ENCODE measurements around the gene PTGS2. TPM values are rescaled to one million over a fixed set of nuclear protein-coding genes. Genes with fewer than 3 reads are reported as not detected.

The PTGS2 gene
- total RNA-seq, 2 donors from 2014 or later, result 0.09 to 0.15 TPM

DNA sequence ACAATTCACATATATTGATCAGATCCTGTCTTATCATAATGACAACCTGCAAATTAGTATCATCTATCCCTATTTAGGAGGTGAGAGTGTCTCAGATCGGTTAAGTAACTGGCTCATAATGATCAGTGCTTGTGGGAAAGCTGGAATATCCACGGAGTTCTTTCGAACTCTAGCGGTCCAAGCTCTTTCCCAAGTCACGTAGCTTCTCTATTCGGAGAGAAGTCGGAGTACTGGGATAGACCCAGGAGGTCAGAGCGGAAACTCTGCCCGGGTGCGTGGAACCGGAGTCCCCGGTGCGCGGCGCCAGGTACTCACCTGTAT lies 339 bp downstream of the PTGS2 start:
- 3 to 4% methylated on average over 8 to 15 of the region's 15 CpGs for WGBS, 2 experiments (ENCODE audit: insufficient coverage in 1 of 2, insufficient read length in 1 of 2)

DNA sequence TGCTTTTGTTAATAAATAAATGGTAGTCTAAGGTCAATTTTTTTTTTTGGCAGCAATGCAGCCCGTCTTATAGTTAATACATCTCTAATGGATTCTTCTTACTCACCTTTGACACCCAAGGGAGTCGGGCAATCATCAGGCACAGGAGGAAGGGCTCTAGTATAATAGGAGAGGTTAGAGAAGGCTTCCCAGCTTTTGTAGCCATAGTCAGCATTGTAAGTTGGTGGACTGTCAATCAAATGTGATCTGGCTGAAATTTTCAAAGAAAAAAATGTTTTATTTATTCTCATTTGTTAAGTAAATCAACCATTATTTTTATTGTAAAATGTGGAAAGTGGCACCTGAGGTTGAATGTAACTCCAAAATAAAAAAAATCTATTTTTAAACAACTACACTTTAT lies 2.1 kb downstream of the PTGS2 start:
- TF ChIP-seq, protein P1, sequence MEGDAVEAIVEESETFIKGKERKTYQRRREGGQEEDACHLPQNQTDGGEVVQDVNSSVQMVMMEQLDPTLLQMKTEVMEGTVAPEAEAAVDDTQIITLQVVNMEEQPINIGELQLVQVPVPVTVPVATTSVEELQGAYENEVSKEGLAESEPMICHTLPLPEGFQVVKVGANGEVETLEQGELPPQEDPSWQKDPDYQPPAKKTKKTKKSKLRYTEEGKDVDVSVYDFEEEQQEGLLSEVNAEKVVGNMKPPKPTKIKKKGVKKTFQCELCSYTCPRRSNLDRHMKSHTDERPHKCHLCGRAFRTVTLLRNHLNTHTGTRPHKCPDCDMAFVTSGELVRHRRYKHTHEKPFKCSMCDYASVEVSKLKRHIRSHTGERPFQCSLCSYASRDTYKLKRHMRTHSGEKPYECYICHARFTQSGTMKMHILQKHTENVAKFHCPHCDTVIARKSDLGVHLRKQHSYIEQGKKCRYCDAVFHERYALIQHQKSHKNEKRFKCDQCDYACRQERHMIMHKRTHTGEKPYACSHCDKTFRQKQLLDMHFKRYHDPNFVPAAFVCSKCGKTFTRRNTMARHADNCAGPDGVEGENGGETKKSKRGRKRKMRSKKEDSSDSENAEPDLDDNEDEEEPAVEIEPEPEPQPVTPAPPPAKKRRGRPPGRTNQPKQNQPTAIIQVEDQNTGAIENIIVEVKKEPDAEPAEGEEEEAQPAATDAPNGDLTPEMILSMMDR (conservative IDR thresholded peaks at IDR 0.05), result no peak
- no peak overlapping the region for H3K4me3 ChIP-seq (ENCODE audit: low read length)
- H3K9ac ChIP-seq (ENCODE audit: extremely low read depth, low read length, poor library complexity, severe bottlenecking), result no peak overlapping the region
- H3K36me3 ChIP-seq (ENCODE audit: control insufficient read depth, insufficient read depth, low read length), result no peaks in the 10 kb centered on the region
- no peak overlapping the region for H3K27ac Mint-ChIP-seq
- 100% methylated on average over 1 of the region's 2 CpGs; no CpG with 5 or more reads in 1 of the 2 experiments for WGBS, 2 experiments (ENCODE audit: insufficient coverage in 1 of 2, insufficient read length in 1 of 2)
- no peaks in the 10 kb centered on the region for H3K36me3 Mint-ChIP-seq (ENCODE audit: low read depth)
- peaks cover 25% of the 10 kb centered on the region for H3K27me3 ChIP-seq (ENCODE audit: control insufficient read depth, insufficient read depth, low read length, poor library complexity, severe bottlenecking)
- no peaks in the 10 kb centered on the region for H3K9me3 ChIP-seq (ENCODE audit: control insufficient read depth, low read length)
- no peak for DNase-seq
- peaks cover 23% of the 10 kb centered on the region for H3K27me3 Mint-ChIP-seq (ENCODE audit: insufficient read depth)
- no peak overlapping the region for H3K27ac ChIP-seq (ENCODE audit: low read depth, low read length)
- no peak overlapping the region for H3K4me3 Mint-ChIP-seq
- H3K4me1 ChIP-seq (ENCODE audit: control insufficient read depth, insufficient read depth, low read length), result peaks cover 3% of the 10 kb centered on the region
- H3K9me3 Mint-ChIP-seq, result no peaks in the 10 kb centered on the region
- H3K4me1 Mint-ChIP-seq, result no peaks in the 10 kb centered on the region

More for the DNA sequence above, 339 bp downstream of the PTGS2 start:
- Histone ChIP-seq H3K9ac (ENCODE audit: extremely low read depth, low read length, poor library complexity, severe bottlenecking) (no peak overlapping the region), H3K27me3 (ENCODE audit: control insufficient read depth, insufficient read depth, low read length, poor library complexity, severe bottlenecking) (peaks cover 25% of the 10 kb centered on the region), H3K9me3 (ENCODE audit: control insufficient read depth, low read length) (no peaks in the 10 kb centered on the region), H3K27ac (ENCODE audit: low read depth, low read length) (no peak overlapping the region), H3K4me3 (ENCODE audit: low read length) (peak overlapping the region; percentile 94), H3K36me3 (ENCODE audit: control insufficient read depth, insufficient read depth, low read length) (no peaks in the 10 kb centered on the region), H3K4me1 (ENCODE audit: control insufficient read depth, insufficient read depth, low read length) (peaks cover 3% of the 10 kb centered on the region)
- Mint-ChIP-seq H3K4me1 (no peaks in the 10 kb centered on the region), H3K4me3 (peak overlapping the region; percentile 79), H3K27me3 (ENCODE audit: insufficient read depth) (peaks cover 23% of the 10 kb centered on the region), H3K27ac (no peak overlapping the region), H3K36me3 (ENCODE audit: low read depth) (no peaks in the 10 kb centered on the region), H3K9me3 (no peaks in the 10 kb centered on the region)
- no peak for DNase-seq
- TF ChIP-seq, protein P1 (conservative IDR thresholded peaks at IDR 0.05), result no peak

DNA sequence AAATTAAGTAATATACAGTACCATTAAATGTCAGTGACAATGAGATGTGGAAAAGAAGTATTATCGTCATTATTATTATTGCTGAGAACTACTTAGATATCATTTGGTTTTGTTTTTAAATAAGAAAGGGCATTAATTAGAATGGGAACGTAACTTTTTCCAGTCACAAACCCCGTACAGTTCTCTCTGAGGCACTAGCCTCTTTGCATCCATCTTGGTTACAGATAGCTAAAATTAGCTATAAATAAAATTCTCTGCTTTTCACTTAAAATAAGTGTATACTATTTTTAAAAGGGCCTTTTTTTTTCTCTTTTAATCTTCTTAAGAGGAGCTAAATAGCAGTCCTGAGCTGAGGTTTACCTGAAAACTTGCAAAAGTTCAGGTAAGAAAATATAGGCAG lies 7.6 kb downstream of the PTGS2 start:
- no peaks in the 10 kb centered on the region for H3K9me3 ChIP-seq (ENCODE audit: control insufficient read depth, low read length)
- 94% methylated on average over 3 of the region's 3 CpGs; no CpG with 5 or more reads in 1 of the 2 experiments for WGBS, 2 experiments (ENCODE audit: insufficient coverage in 1 of 2, insufficient read length in 1 of 2)
- no peak overlapping the region for H3K27ac ChIP-seq (ENCODE audit: low read depth, low read length)
- TF ChIP-seq, protein P1 (conservative IDR thresholded peaks at IDR 0.05), result no peak
- no peak overlapping the region for H3K9ac ChIP-seq (ENCODE audit: extremely low read depth, low read length, poor library complexity, severe bottlenecking)
- no peaks in the 10 kb centered on the region for H3K36me3 ChIP-seq (ENCODE audit: control insufficient read depth, insufficient read depth, low read length)
- Mint-ChIP-seq H3K4me1 (no peaks in the 10 kb centered on the region), H3K36me3 (ENCODE audit: low read depth) (no peaks in the 10 kb centered on the region), H3K27me3 (ENCODE audit: insufficient read depth) (no peaks in the 10 kb centered on the region), H3K27ac (no peak overlapping the region), H3K9me3 (no peaks in the 10 kb centered on the region), H3K4me3 (no peak overlapping the region)
- no peak for DNase-seq
- H3K4me1 ChIP-seq (ENCODE audit: control insufficient read depth, insufficient read depth, low read length), result no peaks in the 10 kb centered on the region
- no peak overlapping the region for H3K4me3 ChIP-seq (ENCODE audit: low read length)
- no peaks in the 10 kb centered on the region for H3K27me3 ChIP-seq (ENCODE audit: control insufficient read depth, insufficient read depth, low read length, poor library complexity, severe bottlenecking)

All from endodermal cell (in vitro differentiated cells).